Cardiac fibroblast (primary cell): Measurements from ENCODE around the gene UBE4A.
A peak's percentile ranks its signal among the peaks of the same experiment; 100 is the strongest.

ENCODE experiments used
- DNase-seq, 2 donors: peaks; one replicate each; pipeline versions ENCODE4 v3.0.0 to v3.0.0-alpha.2; 2010; ENCODE audit warnings: low read depth in 2 of 2
- H3K4me3 ChIP-seq, 2 donors: replicated peaks in 1 of 2; 1 replicate in 1 of 2; 2 replicates in 1 of 2; pipeline ENCODE4 v1.5.1; 2011; ENCODE audit warnings: low read depth in 2 of 2, low read length in 2 of 2, mild to moderate bottlenecking in 2 of 2, moderate library complexity in 1 of 2
- CTCF ChIP-seq: IDR thresholded peaks from one replicate; pipeline ENCODE4 v1.5.1; 2011; ENCODE audit warnings: low read depth, mild to moderate bottlenecking, low read length, inconsistent platforms

UBE4A gene

GRCh38 chr11:118417801-118418200 is 58.4 kb downstream of the UBE4A start:
- no peak overlapping the region for H3K4me3 ChIP-seq
- TF ChIP-seq CTCF = no peak
- no peak for DNase-seq

- TF ChIP-seq CTCF = no peak
- no peak for DNase-seq
- no peak overlapping the region for H3K4me3 ChIP-seq
These were observed 59.4 kb downstream of the UBE4A start for GRCh38 chr11:118418766-118419165.

- no peak overlapping the region for H3K4me3 ChIP-seq
- no peak for DNase-seq
- no peak for TF ChIP-seq CTCF
These were observed 68.3 kb downstream of the UBE4A start for GRCh38 chr11:118427707-118428106.

- DNase-seq = no peak
- peak; percentile 3 for TF ChIP-seq CTCF
- no peak overlapping the region for H3K4me3 ChIP-seq
These were observed 71.6 kb downstream of the UBE4A start for GRCh38 chr11:118430956-118431355.

GRCh38 chr11:118434123-118434552 is 74.7 kb downstream of the UBE4A start:
- peak; percentile 52 to 56 for DNase-seq
- TF ChIP-seq CTCF = no peak
- H3K4me3 ChIP-seq = peak overlapping the region; percentile 59 to 67

- peak in 1 of 2 donors; percentile 37 for DNase-seq
These were observed 75.3 kb downstream of the UBE4A start for GRCh38 chr11:118434553-118435289.

More at GRCh38 chr11:118434553-118435289, 75.3 kb downstream of the UBE4A start:
- H3K4me3 ChIP-seq = peak overlapping the region; percentile 59 to 67
- no peak for TF ChIP-seq CTCF
